Neuronal stem cell (in vitro differentiated cells): ENCODE data around the gene HEPHL1.

Experiments used
- DNase-seq: peaks from one replicate; pipeline ENCODE4 v3.0.0-alpha.2; 2013; ENCODE audit warnings: low spot score
- H2AFZ ChIP-seq: one replicate; pipeline ENCODE4 v1.6.1; 2013; ENCODE audit warnings: mild to moderate bottlenecking, low read length, inconsistent platforms
- H2AK5ac ChIP-seq: 2 replicates; pipeline ENCODE4 v1.6.1; 2013; ENCODE audit warnings: low read depth, mild to moderate bottlenecking, inconsistent platforms, low read length, moderate library complexity, mixed read lengths
- H2BK120ac ChIP-seq: 2 replicates; pipeline ENCODE4 v1.6.1; 2013; ENCODE audit warnings: low read depth, mild to moderate bottlenecking, inconsistent platforms, low read length, moderate library complexity, mixed read lengths
- H2BK12ac ChIP-seq: one replicate; pipeline ENCODE4 v1.6.1; 2013; ENCODE audit warnings: low read length, inconsistent platforms
- H2BK15ac ChIP-seq: 2 replicates; pipeline ENCODE4 v1.6.1; 2013; ENCODE audit warnings: mild to moderate bottlenecking, low read length, inconsistent platforms, mixed read lengths
- H2BK5ac ChIP-seq: one replicate; pipeline ENCODE4 v1.6.1; 2013; ENCODE audit warnings: inconsistent platforms, mild to moderate bottlenecking, low read length, moderate library complexity
- H3K14ac ChIP-seq: one replicate; pipeline ENCODE4 v1.6.1; 2013; ENCODE audit warnings: low read length, inconsistent platforms
- H3K18ac ChIP-seq: 2 replicates; pipeline ENCODE4 v1.6.1; 2013; ENCODE audit warnings: low read length, inconsistent platforms
- H3K23ac ChIP-seq: 2 replicates; pipeline ENCODE4 v1.6.1; 2013; ENCODE audit warnings: low read depth, mild to moderate bottlenecking, mixed read lengths, low read length, inconsistent platforms; ENCODE audit not compliant: poor library complexity
- H3K27ac ChIP-seq: replicated peaks from 3 replicates; pipeline ENCODE4 v1.5.1; 2013; ENCODE audit warnings: low read length, inconsistent platforms
- H3K27me3 ChIP-seq, 3 experiments: 2 replicates each; pipeline ENCODE4 v1.6.1; 2013; ENCODE audit warnings: low read length in 3 of 3, mild to moderate bottlenecking in 2 of 3, inconsistent platforms in 1 of 3, low read depth in 1 of 3, mixed read lengths in 1 of 3, moderate library complexity in 1 of 3; ENCODE audit not compliant: control insufficient read depth in 3 of 3, insufficient read depth in 3 of 3
- H3K36me3 ChIP-seq, 2 donors: replicated peaks in 1 of 2; 2 replicates each; pipeline ENCODE4 v1.6.1; 2013; ENCODE audit warnings: low read length in 2 of 2; ENCODE audit not compliant: control insufficient read depth in 2 of 2, insufficient read depth in 2 of 2
- H3K4ac ChIP-seq: 2 replicates; pipeline ENCODE4 v1.6.1; 2013; ENCODE audit warnings: inconsistent platforms, mild to moderate bottlenecking, low read length, moderate library complexity
- H3K4me1 ChIP-seq, 2 donors: 1 replicate in 1 of 2; 2 replicates in 1 of 2; pipeline ENCODE4 v1.6.1; 2013; ENCODE audit warnings: low read length in 2 of 2, low read depth in 1 of 2; ENCODE audit not compliant: control insufficient read depth in 2 of 2, insufficient read depth in 1 of 2
- H3K4me2 ChIP-seq: one replicate; pipeline ENCODE4 v1.6.1; 2013; ENCODE audit warnings: mild to moderate bottlenecking, low read length, inconsistent platforms; ENCODE audit not compliant: insufficient read depth, poor library complexity, severe bottlenecking
- H3K4me3 ChIP-seq, 2 donors: 2 replicates each; pipeline ENCODE4 v1.5.1; 2013; ENCODE audit warnings: low read length in 2 of 2, mild to moderate bottlenecking in 2 of 2, inconsistent platforms in 1 of 2, moderate library complexity in 1 of 2
- H3K79me1 ChIP-seq: one replicate; pipeline ENCODE4 v1.6.1; 2013; ENCODE audit warnings: low read depth, mild to moderate bottlenecking, inconsistent platforms, low read length, moderate library complexity
- H3K9ac ChIP-seq: one replicate; pipeline ENCODE4 v1.6.1; 2013; ENCODE audit warnings: mild to moderate bottlenecking, low read depth, low read length, inconsistent platforms; ENCODE audit not compliant: poor library complexity
- H3K9me3 ChIP-seq, 2 donors: replicated peaks in 1 of 2; 2 replicates each; pipeline versions ENCODE3 to v1.6.1; 2013; ENCODE audit warnings: low read length in 2 of 2, mild to moderate bottlenecking in 2 of 2, inconsistent platforms in 1 of 2, low read depth in 1 of 2, mixed read lengths in 1 of 2, moderate library complexity in 1 of 2; ENCODE audit not compliant: control insufficient read depth in 2 of 2, insufficient read depth in 1 of 2
- H4K8ac ChIP-seq: one replicate; pipeline ENCODE4 v1.6.1; 2013; ENCODE audit warnings: low read depth, mild to moderate bottlenecking, inconsistent platforms, low read length, moderate library complexity
- H4K91ac ChIP-seq: one replicate; pipeline ENCODE4 v1.6.1; 2013; ENCODE audit warnings: low read length, low read depth, mild to moderate bottlenecking, inconsistent platforms; ENCODE audit not compliant: poor library complexity
- WGBS, 2 donors: extraction: QIAGEN DNeasy Blood & Tissue Kit; methylation state at CpG; one replicate each; pipeline ENCODE4 v1.1.7; 2013; ENCODE audit warnings: missing lambda C conversion rate in 2 of 2, mixed read lengths in 1 of 2; ENCODE audit not compliant: insufficient read length in 2 of 2, insufficient replicate concordance in 1 of 2; ENCODE audit errors: extremely low coverage in 2 of 2; 5-methylcytosine and 5-hydroxymethylcytosine counted together

The HEPHL1 gene

GRCh38 chr11:94107363-94107762, 86.2 kb downstream of the HEPHL1 start:
- no peaks in the 10 kb centered on the region for H3K36me3 ChIP-seq
- no peak for DNase-seq
- no peak overlapping the region for H4K8ac ChIP-seq
- H4K91ac ChIP-seq = no peak overlapping the region
- no peak overlapping the region for H2BK15ac ChIP-seq
- peaks cover 0 to 2% (median 0%) of the 10 kb centered on the region in 3 experiments for H3K27me3 ChIP-seq
- H3K18ac ChIP-seq = no peak overlapping the region
- no peak overlapping the region for H2BK12ac ChIP-seq
- H3K79me1 ChIP-seq = no peaks in the 10 kb centered on the region
- H3K4me2 ChIP-seq = no peak overlapping the region
- H3K9me3 ChIP-seq = no peaks in the 10 kb centered on the region
- no peak overlapping the region for H3K23ac ChIP-seq
- H3K4me1 ChIP-seq = no peaks in the 10 kb centered on the region
- H2AFZ ChIP-seq = no peak overlapping the region
- H3K14ac ChIP-seq = no peak overlapping the region
- no peak overlapping the region for H3K4me3 ChIP-seq
- no peak overlapping the region for H3K27ac ChIP-seq
- H2AK5ac ChIP-seq = no peak overlapping the region
- WGBS, 2 donors = no CpG with 5 or more reads among the region's 1 CpG
- H3K4ac ChIP-seq = no peak overlapping the region
- H3K9ac ChIP-seq = no peak overlapping the region
- H2BK5ac ChIP-seq = no peak overlapping the region
- no peak overlapping the region for H2BK120ac ChIP-seq

GRCh38 chr11:94111241-94111640, 90.1 kb downstream of the HEPHL1 start:
- no peak overlapping the region for H3K9ac ChIP-seq
- no peak overlapping the region for H2AFZ ChIP-seq
- no peak overlapping the region for H4K8ac ChIP-seq
- H2BK15ac ChIP-seq = no peak overlapping the region
- no peaks in the 10 kb centered on the region for H3K36me3 ChIP-seq
- no peak for DNase-seq
- H3K27me3 ChIP-seq = no peaks in the 10 kb centered on the region
- H3K23ac ChIP-seq = no peak overlapping the region
- H3K79me1 ChIP-seq = no peaks in the 10 kb centered on the region
- no CpG with 5 or more reads among the region's 3 CpGs for WGBS, 2 donors
- no peaks in the 10 kb centered on the region for H3K9me3 ChIP-seq
- H2AK5ac ChIP-seq = no peak overlapping the region
- no peak overlapping the region for H2BK12ac ChIP-seq
- H3K4me2 ChIP-seq = no peak overlapping the region
- H3K4me3 ChIP-seq = no peak overlapping the region
- no peak overlapping the region for H4K91ac ChIP-seq
- no peak overlapping the region for H3K14ac ChIP-seq
- no peak overlapping the region for H3K18ac ChIP-seq
- H2BK120ac ChIP-seq = no peak overlapping the region
- no peak overlapping the region for H3K4ac ChIP-seq
- no peak overlapping the region for H2BK5ac ChIP-seq
- H3K27ac ChIP-seq = no peak overlapping the region
- no peaks in the 10 kb centered on the region for H3K4me1 ChIP-seq

DNA sequence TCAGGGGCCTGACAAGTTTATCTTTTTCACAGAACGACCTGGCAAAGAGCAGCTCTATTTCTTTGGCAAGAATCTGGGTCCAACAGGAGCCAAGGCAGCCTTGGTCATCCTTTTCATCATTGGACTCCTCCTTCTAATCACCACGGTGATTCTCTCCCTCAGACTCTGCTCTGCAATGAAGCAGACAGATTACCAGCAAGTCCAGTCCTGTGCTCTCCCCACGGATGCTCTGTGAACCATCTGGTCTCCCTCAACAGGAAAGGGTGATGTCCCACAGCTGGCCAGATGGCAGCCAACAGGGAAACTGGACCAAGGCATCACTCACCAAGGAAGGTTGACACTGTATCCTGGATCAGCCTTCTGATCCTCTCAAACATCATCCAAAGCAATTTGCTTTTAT, 90.5 kb downstream of the HEPHL1 start:
- H3K79me1 ChIP-seq = no peaks in the 10 kb centered on the region
- no peak overlapping the region for H3K4ac ChIP-seq
- H2AK5ac ChIP-seq = no peak overlapping the region
- no peak overlapping the region for H3K23ac ChIP-seq
- H2BK12ac ChIP-seq = no peak overlapping the region
- no peak overlapping the region for H2BK120ac ChIP-seq
- no peak overlapping the region for H3K4me3 ChIP-seq
- no peaks in the 10 kb centered on the region for H3K4me1 ChIP-seq
- H3K27me3 ChIP-seq = no peaks in the 10 kb centered on the region
- H2BK5ac ChIP-seq = no peak overlapping the region
- no peak overlapping the region for H2BK15ac ChIP-seq
- H4K91ac ChIP-seq = no peak overlapping the region
- no peak overlapping the region for H3K18ac ChIP-seq
- no peak overlapping the region for H2AFZ ChIP-seq
- WGBS, 2 donors = no CpG with 5 or more reads among the region's 3 CpGs
- no peaks in the 10 kb centered on the region for H3K9me3 ChIP-seq
- no peak overlapping the region for H3K14ac ChIP-seq
- DNase-seq = no peak
- no peak overlapping the region for H3K4me2 ChIP-seq
- H3K36me3 ChIP-seq = no peaks in the 10 kb centered on the region
- H4K8ac ChIP-seq = no peak overlapping the region
- no peak overlapping the region for H3K27ac ChIP-seq
- H3K9ac ChIP-seq = no peak overlapping the region

DNA sequence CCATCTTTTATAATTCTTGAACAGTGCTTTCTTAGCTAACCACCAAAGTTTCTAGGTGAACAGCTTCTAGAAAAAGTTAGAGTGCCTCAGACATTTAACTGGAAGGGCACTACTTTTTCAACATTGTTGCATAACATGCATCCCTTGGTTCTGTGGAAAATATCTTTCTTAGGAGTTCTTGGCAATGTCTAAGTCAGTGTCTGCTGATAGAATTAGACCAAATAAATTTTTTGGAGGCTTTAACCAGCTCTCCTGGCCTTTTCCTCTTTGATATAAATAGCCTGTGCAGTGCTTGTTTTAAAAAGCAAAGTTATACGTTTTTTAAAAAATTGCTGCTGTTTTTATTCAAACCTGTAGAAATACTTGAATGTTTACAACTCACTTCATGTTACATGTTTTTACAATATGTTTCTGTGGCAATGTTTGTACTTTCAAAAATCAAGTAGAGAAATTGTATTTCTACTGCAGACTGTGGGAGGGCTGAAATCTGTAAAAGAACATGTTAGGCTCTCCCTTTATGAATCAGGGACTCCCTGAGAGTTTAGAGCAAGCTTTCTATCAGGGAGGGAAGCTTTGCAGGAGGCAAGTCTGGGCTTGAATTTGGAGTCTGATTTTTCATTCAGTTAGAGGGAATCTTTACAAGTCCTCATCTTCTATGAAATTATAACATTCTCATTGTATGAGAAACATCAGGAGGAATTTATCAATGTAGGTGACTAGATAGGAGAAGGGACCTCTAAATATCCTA, 91.2 kb downstream of the HEPHL1 start:
- H3K9ac ChIP-seq = no peak overlapping the region
- H3K23ac ChIP-seq = no peak overlapping the region
- H3K18ac ChIP-seq = no peak overlapping the region
- no peaks in the 10 kb centered on the region for H3K79me1 ChIP-seq
- H3K36me3 ChIP-seq = no peaks in the 10 kb centered on the region
- no peak overlapping the region for H3K14ac ChIP-seq
- H2AK5ac ChIP-seq = no peak overlapping the region
- H2AFZ ChIP-seq = peak overlapping the region; percentile 2
- no peaks in the 10 kb centered on the region for H3K4me1 ChIP-seq
- H2BK5ac ChIP-seq = no peak overlapping the region
- H3K27me3 ChIP-seq = no peaks in the 10 kb centered on the region
- no peak overlapping the region for H3K4me2 ChIP-seq
- H2BK12ac ChIP-seq = no peak overlapping the region
- H2BK15ac ChIP-seq = no peak overlapping the region
- no peaks in the 10 kb centered on the region for H3K9me3 ChIP-seq
- no peak overlapping the region for H4K8ac ChIP-seq
- H3K4ac ChIP-seq = no peak overlapping the region
- no peak for DNase-seq
- H3K4me3 ChIP-seq = no peak overlapping the region
- H2BK120ac ChIP-seq = no peak overlapping the region
- no peak overlapping the region for H4K91ac ChIP-seq
- no CpG with 5 or more reads among the region's 1 CpG for WGBS, 2 donors
- H3K27ac ChIP-seq = no peak overlapping the region
